ENCODE results near the gene HMCN2. TPM values are rescaled to one million over a fixed set of nuclear protein-coding genes. Genes with fewer than 3 reads are reported as not detected.

Gene HMCN2
- total RNA-seq, 1 donor from 2014 or later = 0.64 TPM

DNA sequence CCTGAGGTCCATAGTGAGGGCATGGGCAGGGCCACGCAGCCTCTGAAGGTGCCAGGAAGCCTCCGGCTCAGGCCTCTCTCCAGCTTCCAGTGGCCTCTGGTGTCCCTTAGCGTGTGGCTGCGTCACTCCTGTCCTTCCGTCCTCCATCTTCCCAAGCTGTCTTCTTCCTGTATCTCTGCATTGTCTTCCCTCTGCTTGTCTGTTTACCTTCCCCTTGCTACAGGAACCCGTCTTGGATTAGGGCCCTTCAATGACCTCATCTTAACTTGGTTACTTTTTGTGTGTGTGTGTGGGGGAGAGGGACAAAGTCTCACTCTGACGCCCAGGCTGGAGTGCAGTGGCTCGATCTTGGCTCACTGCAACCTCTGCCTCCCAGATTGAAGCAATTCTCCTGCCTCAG, 193.6 kb downstream of the HMCN2 start:
- DNase-seq (ENCODE audit: extremely low read depth, low read depth, low spot score) = no peak

DNA sequence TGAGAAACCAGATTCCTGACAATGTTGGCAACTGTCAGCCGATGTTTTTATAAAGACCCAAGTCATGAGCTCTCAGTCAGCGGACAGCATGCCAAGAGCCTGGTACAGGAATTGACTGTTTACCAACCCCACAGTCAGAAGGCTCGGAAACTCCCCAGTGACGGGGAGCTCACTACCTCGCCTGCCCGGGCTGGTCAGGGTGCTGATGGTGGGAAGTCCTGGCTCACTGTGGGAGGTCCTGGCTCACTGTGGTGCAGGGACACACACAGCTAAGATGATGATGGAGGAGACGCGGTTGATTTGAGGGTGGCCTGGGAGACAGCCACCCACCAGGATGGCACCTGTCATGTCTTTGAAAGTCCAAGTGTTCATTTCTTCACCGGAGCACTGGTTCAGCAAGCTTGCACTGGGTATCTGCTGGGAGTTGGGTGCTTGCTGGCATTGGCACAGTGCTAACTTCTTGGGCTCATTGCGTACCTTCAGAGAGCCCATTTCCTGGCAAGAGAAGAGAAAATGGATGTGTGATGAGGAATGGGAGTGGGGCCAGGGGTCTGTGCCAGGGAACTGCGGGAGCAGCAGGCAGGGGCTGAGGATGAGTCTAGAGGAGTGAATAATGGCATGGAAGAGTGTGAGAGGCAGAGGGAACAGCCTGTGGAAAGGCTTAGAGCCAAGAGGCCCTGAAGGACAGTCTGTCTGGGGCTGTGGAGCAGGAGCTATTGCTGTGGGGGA, 194.5 kb downstream of the HMCN2 start:
- no peak for DNase-seq (ENCODE audit: extremely low read depth, low read depth, low spot score)

DNA sequence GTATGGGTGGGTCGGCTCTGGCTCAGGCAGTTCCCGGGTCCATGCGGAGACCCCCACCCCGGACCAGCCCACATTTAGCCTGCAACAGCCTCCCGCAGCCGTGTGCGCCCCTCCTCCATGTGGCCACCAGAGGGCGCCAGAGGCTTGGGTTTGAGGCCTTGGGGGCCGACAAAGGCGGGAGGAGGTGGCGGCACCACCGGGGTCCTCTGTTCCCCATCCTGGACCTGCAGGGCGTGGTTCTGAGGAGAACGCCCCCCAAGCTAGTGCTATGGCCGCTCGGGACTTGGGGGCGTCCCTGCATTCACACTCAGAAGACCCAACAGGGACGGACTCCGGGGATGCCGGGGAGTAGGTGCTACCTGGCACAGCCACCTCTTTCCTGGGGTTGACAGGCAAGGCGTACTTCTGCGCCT, 195.7 kb downstream of the HMCN2 start:
- no peak for DNase-seq (ENCODE audit: extremely low read depth, low read depth, low spot score)

DNA sequence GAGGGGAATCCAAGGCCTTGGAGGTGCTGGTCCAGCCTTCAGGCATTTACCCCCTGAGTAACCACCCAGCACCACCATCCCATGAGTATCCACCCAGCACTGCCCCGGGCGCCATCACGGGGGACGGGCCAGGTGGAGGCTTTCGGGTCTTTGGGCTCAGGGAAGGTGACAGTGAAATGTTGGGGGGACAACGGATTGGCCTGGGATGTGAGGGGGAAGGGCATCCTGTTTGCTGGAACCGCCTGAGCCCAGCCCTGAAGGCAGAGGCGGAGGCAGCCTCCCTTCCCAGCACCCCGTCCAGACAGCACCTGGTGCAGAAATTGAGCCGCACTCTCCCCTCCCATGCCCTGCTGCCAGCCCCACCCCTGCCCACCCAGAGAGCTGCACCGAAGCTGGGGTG, 196.2 kb downstream of the HMCN2 start:
- DNase-seq (ENCODE audit: extremely low read depth, low read depth, low spot score) = no peak

DNA sequence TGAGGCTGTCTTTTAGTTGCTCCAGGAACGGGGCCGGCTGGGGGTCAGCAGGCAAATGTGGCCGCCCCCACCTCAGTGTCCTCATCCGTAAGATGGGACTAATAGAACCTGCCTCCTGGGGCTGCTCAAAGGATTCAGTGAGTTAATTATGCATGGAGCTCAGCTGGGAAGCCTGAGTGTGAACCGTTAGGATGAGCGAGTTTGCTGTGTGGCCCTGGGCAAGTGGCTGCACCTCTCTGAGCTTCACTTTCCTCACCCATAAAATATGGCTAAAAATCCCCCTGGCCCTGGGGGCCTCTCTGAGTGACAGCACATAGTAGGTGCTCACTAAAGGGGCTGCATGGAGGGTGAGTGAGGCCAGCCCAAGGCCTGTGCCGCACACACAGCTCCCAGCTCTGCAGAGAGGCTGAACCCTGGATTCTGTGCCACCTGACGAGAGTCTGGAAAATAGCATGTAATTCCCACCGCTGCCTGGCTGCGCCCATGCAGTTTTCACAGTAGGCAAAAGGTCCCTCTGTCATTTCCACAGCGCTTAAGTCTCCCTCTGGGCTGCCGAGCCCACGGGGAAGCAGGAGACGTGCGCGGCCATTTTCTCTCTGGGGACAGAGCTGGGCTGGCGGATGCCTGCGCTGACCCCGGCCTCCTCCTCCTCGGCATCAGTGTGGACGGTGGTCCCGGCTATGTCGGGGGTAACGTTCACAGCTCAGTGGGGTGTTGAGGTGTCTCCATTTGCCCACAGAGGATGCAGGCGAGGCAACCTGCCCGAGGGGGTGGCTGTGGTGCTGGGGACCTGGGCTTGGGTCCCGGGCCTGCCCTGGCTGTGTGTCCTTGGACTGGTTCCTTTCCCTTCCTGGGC, 197.4 kb downstream of the HMCN2 start:
- DNase-seq (ENCODE audit: extremely low read depth, low read depth, low spot score) = no peak

DNA sequence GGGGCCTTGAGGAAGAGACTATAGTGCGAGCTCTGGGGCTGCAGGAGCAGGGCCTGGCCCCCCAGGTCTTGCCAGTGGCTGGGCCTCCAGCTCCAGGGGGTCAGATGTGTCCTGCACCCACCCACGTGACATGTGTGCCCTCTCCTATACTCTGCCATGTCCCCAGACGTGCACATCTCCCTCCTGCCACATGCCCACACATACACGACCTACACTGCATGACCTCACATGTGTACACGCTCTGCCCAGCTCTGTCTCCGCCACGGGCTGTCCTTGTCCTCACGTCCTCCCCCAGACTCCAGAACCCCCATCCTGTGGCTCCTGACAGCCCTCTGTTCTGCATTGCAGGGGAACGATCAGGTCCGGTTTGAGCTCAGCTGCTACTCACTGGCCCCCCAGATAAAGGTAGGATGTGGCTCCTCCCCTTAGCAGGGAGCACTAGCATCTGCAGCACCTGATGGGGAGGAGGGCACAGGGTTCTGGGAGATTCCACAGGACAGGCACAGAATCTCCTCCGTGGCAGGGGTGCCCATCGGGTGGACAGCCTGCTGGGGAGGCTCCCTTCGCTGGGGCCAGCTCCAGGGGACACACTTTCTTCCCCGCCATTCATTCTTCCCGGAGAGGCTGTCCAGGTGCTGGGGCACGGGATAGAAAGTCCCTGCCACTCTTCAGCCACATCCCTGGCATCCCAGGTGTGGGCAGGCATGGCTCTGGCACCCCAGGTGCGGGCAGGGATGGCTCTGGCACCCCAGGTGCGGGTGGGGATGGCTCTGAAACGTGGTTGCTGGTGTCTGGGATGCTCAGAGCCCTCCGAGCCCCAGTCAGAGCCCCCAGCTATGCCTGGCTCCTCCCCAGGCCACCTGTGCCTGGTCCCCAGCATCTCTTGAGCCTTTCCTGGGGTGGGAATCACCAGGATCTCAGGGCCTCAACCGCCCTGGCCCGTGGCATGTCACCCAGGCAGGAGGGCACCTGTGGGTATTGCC, 198.5 kb downstream of the HMCN2 start:
- DNase-seq (ENCODE audit: extremely low read depth, low read depth, low spot score) = no peak

DNA sequence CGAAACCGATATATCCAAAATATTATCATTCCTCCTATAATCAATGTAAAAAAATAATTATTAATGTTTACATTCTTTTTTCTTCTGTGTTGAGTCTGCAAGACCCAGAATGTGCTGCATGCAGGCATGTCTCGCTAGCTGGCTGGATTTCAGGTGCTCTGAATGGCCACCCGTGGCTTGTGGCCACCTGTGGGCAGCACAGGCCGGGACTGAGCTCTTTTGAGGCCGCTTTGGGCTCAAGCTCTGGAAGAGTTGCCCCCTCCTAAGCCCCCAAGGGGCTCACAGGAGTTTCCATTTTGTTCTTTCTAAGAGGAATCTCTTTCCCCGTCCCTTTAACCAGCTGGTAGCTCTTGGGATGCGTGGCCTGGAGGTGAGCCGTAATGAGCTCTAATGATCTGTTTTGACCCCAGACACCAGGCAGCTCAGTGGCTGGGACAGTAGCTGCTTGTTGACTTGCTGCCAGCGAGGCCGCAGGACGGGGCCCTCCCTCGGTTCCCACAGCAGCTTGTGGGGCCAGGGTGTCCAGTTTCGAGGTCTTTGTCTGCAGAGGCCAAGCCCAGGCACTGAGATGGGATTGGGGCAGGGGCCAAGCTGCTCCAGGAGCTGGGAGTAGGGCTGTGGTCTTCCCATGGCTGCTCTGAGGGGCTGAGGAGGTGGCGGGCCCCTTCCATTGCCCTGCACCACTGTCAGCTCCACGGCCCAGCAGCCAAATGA, 200.0 kb downstream of the HMCN2 start:
- no peak for DNase-seq (ENCODE audit: extremely low read depth, low read depth, low spot score)

DNA sequence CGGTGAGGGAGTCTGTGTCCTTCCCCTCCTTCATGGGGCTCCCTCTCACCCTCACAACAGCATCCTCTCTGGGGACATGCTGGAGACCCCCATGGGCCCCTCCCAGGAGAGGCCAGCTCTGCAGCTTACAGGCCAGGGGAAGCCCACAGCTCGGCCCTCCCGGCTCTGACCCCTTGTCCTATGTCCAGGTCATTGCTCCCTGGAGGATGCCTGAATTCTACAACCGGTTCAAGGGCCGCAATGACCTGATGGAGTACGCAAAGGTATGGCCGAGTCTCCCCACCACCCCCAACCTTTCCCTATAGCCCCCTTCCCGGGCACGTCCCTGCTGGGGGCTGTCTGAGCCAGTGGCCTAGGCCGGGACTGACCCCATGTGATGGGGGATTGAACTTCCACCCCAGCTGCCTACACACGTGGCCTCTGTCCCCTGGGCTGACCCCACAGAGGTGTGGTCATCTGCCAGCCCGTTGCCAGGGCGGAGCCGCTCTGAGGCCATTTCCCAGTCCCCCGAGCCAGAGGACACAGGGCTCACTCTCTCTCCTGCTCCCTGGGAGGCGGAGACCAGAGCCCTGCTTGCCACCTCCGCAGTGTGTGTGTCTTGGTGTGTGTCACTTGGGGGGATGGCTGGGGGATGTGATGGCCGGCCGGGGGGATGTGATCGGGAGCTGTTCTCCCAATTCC, 201.1 kb downstream of the HMCN2 start:
- DNase-seq (ENCODE audit: extremely low read depth, low read depth, low spot score) = no peak

DNA sequence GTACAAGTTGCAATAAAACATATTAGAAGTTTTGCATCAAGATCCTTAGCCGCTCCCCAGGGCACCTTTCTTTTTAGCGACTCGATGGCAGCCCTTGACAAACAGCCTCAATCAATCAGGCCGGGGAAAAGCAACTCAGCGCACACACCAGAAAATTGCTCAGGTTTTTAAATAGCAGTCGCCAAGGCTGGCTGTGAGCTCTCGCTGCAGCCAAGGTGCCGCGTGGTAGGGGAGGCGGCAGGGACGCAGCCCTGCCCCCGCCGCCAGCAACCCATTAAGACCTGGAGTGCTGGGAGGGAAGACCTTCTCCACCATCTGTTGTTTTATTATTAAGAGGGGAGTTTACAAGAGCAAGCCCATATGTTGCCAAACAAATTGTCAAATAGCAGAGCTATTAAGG, 201.8 kb downstream of the HMCN2 start:
- no peak for DNase-seq (ENCODE audit: extremely low read depth, low read depth, low spot score)

DNA sequence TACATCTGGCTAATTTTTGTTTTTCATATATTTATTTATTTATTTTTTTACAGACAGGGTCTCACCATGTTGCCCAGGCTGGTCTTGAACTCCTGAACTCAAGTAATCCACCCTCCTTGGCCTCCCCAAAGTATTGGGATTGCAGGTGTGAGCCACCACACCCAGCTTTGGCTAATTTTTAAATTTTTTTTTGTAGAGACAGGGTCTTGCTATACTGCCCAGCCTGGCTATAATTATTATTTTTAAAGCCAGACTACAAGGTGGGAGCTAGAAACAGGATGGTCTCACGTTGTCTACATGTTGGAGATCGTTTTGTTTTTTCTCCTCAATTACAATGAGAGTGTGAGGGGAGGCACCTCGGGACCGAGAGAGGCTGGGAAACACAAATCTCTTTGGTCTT, 203.0 kb downstream of the HMCN2 start:
- DNase-seq (ENCODE audit: extremely low read depth, low read depth, low spot score) = no peak

DNA sequence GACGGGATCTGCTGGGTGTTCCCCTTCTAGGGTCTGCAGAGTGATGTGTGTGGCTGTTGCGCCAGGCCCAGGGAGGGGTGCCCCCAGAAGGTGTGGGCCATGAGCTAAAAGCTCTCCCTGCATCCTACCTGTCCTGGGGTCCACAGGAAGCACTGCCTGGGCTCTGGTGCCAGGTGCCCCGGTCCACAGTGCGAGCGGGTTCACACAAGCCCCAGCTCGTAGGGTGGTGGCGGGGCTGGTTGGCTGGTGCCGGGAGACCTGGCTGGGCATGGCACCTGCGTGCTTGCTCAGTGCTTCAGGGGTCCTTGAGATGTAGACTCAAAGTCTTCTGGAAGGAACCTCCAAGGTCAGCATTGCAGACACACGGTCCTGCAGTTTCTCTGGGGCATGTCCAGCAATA, 204.7 kb downstream of the HMCN2 start:
- no peak for DNase-seq (ENCODE audit: extremely low read depth, low read depth, low spot score)

DNA sequence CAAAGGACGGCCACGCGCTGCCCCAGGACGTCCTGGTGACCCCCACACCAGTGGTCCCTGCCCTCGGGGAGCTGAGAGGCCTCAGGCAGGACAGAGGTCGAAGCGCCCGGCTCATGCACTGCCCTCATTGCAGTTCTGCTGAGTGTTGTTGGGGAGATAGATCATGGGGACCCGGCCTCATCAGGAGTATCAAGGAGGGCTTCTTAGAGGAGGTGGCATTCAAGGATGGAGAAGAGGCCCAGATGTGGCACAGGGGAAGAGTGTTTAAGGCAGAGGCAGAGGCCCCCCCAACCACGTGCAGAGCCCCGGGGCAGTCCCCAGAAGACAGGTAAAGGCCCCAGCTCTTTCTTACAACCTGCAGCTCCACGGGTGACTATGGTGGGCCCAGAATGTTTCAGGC, 205.4 kb downstream of the HMCN2 start:
- no peak for DNase-seq (ENCODE audit: extremely low read depth, low read depth, low spot score)

DNA sequence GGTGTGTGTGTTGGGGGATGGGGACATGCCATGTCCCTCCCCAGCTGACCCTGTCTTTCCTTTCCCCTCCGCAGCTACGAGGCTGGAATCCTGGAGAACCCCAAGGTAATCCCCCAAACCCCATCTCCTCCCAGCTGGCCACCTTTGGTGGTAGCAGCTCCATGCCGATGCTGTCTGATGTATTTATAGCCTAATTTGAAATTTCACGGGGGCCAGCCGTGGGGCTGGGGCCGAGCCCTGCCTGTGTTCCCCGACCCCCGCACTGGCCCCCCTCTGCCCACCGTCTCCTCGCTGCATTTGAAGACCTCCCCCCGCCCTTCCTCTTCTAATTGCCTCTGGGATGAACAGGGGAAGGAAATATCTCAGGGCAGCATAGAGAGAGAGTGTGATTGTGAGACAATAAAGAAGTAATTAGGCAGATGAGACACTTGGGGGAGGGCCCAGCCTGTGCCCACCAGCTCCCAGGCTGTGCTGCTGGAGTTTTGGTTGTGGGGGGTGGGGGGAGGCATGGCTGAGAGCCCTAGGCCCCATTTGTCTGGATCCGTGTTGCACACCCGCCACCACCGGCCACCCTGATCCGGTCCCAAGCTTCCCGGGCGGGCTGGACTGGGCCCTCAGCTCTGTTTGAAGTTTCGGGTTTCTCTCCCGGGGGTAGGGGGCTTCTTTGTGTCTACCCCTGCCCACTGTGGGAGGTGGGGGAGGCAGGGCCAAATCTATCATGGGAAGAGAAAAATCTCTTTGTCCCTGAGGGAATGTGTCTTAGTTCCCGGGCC, 206.0 kb downstream of the HMCN2 start:
- DNase-seq (ENCODE audit: extremely low read depth, low read depth, low spot score) = no peak

DNA sequence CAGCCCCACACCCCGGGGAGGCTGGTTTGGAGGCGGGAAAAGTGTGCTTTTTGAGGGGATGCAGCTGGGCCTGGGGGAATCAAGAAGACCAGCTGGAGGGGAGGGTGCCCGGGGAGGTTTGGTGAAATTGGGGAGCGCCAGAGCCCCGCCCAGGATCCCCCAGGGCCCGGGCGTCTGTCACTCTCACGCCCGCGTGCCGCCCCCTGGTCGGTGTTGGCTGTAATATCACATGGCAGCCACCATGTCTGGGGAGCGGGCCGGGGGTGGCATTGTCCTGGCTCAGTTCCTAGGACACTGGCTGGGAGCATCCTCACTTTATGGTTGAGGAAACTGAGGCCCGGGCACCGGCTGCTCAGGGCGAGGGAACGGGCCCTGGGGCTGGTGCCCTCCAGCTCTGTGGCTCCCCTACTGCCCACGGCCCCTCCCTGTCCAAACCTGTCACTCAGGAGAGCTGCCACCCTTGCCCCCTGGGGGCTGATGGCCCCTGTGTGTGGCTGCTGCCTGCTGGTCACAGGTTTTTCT, 206.7 kb downstream of the HMCN2 start:
- DNase-seq (ENCODE audit: extremely low read depth, low read depth, low spot score) = no peak

DNA sequence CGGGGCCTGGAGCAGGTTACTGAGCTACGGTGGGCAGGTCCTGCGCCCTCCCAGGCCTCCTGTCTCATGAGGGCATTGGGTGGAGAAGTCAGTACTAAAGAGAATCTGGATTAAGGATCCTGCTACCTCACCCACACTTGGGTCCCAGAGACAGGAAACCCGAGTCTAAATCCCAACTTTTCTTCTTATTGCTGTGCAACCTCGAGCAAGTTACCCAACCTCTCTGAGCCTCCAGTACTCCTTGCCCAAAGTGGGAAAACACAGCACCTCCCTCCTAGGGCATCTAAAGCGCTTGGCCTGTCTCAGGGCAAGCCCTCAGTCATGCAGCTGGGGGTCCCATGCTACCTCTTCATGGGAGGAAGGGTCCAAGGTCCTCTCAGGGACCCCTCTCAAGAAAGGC, 207.4 kb downstream of the HMCN2 start:
- no peak for DNase-seq (ENCODE audit: extremely low read depth, low read depth, low spot score)

DNA sequence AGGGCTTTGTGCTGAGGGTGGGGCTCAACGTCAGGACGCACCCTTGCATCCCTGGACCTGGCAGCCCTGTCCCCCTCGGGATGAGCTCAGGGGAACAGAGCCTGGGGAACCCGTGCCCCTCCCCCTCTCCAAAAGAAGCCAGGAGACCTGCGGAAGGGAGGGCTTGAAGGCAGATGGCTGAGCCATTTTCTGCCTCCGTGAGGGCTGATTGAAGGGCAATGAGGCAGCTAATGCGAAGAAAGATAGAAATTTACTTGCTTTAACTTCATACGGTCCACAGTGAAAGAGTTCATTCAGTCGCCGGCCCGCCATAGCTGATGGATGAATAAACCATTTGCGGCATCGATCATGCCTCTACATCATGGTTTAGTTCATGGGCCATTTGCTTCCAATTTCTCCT, 208.0 kb downstream of the HMCN2 start:
- DNase-seq (ENCODE audit: extremely low read depth, low read depth, low spot score) = no peak

DNA sequence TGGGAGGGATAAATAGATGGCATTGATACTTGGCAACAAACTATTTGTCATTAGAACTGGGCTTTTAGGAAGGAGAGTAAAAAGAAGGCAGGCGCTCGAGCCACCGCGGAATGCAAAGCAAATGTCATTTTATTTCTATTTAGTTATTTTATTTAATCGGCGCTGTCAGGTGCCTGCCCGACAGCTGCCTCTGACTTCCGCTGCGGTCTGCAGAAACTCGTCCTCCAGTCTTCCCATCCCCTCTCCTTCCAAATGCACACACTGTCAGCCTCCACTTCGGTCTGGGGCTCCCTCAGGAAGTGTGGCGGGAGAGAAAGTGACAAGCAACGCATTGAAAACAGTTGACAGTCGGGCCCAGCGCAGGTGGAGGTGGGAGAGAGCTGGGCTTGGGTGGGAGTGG, 208.5 kb downstream of the HMCN2 start:
- no peak for DNase-seq (ENCODE audit: extremely low read depth, low read depth, low spot score)

DNA sequence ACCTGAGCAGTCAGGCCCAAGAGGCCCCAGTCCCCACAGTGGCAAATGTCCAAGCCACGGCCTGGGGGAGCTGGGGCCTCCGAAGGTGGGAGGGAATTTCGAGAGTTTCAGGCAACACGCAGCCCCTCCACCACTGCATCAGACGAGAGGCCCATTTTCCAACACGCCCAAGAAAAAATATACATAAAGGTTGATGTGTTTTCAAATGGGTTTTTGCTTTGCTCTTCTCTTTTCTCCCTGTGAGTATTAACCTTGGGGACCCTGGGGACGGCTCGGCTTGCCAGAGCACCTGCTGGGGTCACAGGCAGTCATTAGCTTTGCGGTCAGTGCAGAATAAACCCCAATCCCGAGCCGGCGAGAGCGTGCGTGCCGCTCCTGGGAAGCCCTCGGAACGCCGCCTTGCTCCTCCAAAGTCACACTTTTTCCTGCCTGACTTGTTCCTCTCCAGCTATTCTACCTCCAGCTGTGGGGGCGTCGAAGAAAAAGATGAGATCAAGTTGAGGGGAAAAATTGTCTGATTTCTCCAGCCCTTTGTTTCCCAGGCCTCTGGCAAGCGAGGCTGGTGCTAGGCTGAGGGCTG, 210.7 kb downstream of the HMCN2 start:
- DNase-seq (ENCODE audit: extremely low read depth, low read depth, low spot score) = no peak

DNA sequence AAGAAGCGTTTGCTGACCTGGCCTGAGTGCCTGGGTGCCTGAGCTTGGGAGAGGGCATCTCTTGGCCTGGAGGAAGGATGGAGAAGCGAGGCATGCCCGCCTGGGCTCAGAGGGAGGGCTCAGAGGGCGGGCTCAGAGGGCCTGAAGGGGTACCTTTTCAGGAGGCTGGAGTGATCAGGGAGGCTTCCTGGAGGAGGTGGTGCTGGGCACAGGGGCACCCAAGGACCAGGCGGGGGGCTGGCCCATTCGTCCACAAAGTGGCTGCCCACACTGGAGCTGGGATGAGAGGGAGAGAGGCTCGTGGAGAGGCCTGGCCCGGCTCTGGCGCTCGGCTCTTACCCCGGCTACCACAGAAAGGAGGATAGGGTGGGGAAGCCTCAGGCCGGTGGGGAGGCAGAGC, 212.0 kb downstream of the HMCN2 start:
- no peak for DNase-seq (ENCODE audit: extremely low read depth, low read depth, low spot score)

Measured in glomerular endothelial cell (primary cell).